ENCODE measurements around the gene TBC1D20.
A peak's percentile ranks its signal among the peaks of the same experiment; 100 is the strongest.

TBC1D20 gene

DNA sequence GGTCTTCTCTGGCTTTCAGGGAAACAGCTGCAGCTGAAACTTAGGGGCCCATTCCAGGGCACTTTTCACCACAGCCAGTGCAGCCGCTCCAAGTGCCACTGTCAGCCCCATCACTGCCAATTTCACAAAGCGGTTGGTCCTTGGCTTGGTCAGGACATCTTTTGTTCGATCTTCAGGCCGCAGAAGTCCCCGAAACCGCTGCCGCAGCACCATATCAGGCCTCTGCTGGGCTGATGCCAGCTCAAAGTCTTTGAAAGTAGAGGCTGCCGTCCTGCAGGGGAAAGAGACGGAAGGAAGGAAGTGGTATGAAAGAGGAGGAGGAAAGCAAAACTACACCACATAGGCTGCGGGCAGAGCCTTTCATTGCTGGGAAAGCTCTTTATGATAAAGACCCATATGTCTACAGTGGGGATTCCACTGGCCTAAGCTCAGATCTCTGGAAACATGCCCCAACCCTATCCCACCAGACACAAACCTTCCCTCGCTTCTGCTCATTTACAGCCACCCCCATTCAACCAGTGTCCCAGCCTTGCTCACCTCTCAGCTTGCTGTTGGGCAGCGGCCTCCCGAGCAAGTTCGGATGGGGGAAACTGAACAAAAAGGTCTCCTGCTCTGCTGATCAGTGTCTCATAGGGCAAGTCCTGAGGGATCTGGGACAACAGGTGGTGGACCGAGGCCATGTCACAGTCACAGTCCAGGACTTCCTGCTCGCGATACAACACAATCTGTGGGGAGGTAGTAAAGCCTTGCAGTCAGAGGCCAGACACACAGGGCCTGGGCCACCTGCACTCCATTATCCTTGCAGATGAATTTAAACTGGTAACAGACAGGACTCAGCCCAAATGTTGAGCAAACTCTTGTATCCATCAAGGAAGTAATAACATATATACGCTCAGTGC, 23.5 kb downstream of the TBC1D20 start:
- no peak overlapping the region for H3K4me3 ChIP-seq (ENCODE audit: low read depth, low read length)
- no peak overlapping the region for H3K9ac ChIP-seq (ENCODE audit: low read length)
- no peak for DNase-seq
- no peaks in the 10 kb centered on the region for H3K79me1 ChIP-seq (ENCODE audit: low read length)
- H3K36me3 ChIP-seq (ENCODE audit: control insufficient read depth in 1 of 2, insufficient read depth in 2 of 2, low read length in 2 of 2), result peaks cover 61 to 79% of the 10 kb centered on the region in 2 experiments
- no peak overlapping the region for H4K8ac ChIP-seq (ENCODE audit: low read depth, low read length)
- WGBS (ENCODE audit: extremely low coverage, insufficient coverage, insufficient read length), result no CpG with 5 or more reads among the region's 18 CpGs
- no peak overlapping the region for H3K27ac ChIP-seq (ENCODE audit: low read depth, low read length)
- no peaks in the 10 kb centered on the region for H3K27me3 ChIP-seq (ENCODE audit: insufficient read depth, low read length)
- no peak overlapping the region for H4K91ac ChIP-seq (ENCODE audit: low read depth, low read length)
- H3K9me3 ChIP-seq (ENCODE audit: insufficient read depth, low read depth, low read length), result peaks cover 3% of the 10 kb centered on the region
- H3K14ac ChIP-seq (ENCODE audit: low read length), result no peak overlapping the region
- H3K23ac ChIP-seq (ENCODE audit: low read length), result no peak overlapping the region
- H2BK12ac ChIP-seq (ENCODE audit: low read length), result no peak overlapping the region
- H3K4me2 ChIP-seq (ENCODE audit: low read length), result no peak overlapping the region
- H2BK5ac ChIP-seq (ENCODE audit: low read depth, low read length, poor library complexity), result no peak overlapping the region
- no peak overlapping the region for H3K18ac ChIP-seq (ENCODE audit: low read length)
- no peak overlapping the region for H4K12ac ChIP-seq (ENCODE audit: low read depth, low read length)
- H3K79me2 ChIP-seq (ENCODE audit: control insufficient read depth, insufficient read depth, low read length, poor library complexity), result no peaks in the 10 kb centered on the region
- H3K4me1 ChIP-seq (ENCODE audit: control insufficient read depth in 1 of 2, insufficient read depth in 2 of 2, low read length in 2 of 2), result no peaks in the 10 kb centered on the region
- no peak overlapping the region for H2BK120ac ChIP-seq (ENCODE audit: insufficient read depth, low read length, poor library complexity)
- no peak overlapping the region for H2AK5ac ChIP-seq (ENCODE audit: low read length)
- H2AFZ ChIP-seq (ENCODE audit: insufficient read depth, low read length, poor library complexity), result no peak overlapping the region
- H3K4ac ChIP-seq (ENCODE audit: low read depth, low read length), result no peak overlapping the region

DNA sequence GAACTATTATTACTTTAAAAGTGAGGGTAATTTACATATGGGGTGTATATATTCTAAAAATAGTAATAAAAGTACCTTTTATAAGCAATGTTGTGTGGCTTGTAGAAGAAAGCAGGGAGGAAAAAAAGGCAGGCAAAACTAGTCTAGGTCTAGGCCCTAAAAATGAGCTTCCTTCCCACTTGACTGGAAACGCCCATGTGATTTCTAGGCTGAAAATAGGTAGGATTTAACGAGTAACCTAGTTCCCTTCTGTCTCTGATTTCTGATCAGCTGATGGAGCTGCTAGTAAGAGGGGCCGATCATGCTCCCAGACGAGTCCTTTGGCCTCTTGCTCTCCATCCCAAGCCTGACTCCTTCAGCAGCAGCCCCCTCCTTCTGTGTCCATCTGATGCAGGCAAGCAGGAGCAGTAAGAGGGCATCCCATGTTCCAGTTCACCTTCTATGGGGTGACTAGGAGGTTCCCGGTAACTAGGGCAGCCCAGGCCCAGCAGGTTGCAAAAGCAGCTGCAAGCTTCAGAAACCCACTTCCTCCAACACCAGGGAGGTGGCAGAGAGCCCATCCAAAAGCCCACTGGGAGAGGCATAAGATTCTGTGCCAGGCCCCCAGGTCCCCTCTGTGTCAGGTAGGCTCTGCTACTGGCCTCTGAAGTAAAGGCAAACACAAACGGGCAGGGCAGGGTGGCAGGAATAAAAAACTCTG, 24.4 kb downstream of the TBC1D20 start:
- no peaks in the 10 kb centered on the region for H3K79me1 ChIP-seq (ENCODE audit: low read length)
- no peak overlapping the region for H3K14ac ChIP-seq (ENCODE audit: low read length)
- H4K91ac ChIP-seq (ENCODE audit: low read depth, low read length), result no peak overlapping the region
- H2BK5ac ChIP-seq (ENCODE audit: low read depth, low read length, poor library complexity), result no peak overlapping the region
- no peak overlapping the region for H3K4me3 ChIP-seq (ENCODE audit: low read depth, low read length)
- DNase-seq, result no peak
- H2AK5ac ChIP-seq (ENCODE audit: low read length), result no peak overlapping the region
- no peak overlapping the region for H3K27ac ChIP-seq (ENCODE audit: low read depth, low read length)
- no peaks in the 10 kb centered on the region for H3K4me1 ChIP-seq (ENCODE audit: control insufficient read depth in 1 of 2, insufficient read depth in 2 of 2, low read length in 2 of 2)
- H3K36me3 ChIP-seq (ENCODE audit: control insufficient read depth in 1 of 2, insufficient read depth in 2 of 2, low read length in 2 of 2), result peaks cover 60 to 73% of the 10 kb centered on the region in 2 experiments
- no peak overlapping the region for H3K4me2 ChIP-seq (ENCODE audit: low read length)
- H3K4ac ChIP-seq (ENCODE audit: low read depth, low read length), result no peak overlapping the region
- no peak overlapping the region for H4K8ac ChIP-seq (ENCODE audit: low read depth, low read length)
- H2BK12ac ChIP-seq (ENCODE audit: low read length), result no peak overlapping the region
- H3K79me2 ChIP-seq (ENCODE audit: control insufficient read depth, insufficient read depth, low read length, poor library complexity), result no peaks in the 10 kb centered on the region
- peaks cover 3% of the 10 kb centered on the region for H3K9me3 ChIP-seq (ENCODE audit: insufficient read depth, low read depth, low read length)
- no peak overlapping the region for H2AFZ ChIP-seq (ENCODE audit: insufficient read depth, low read length, poor library complexity)
- H3K23ac ChIP-seq (ENCODE audit: low read length), result no peak overlapping the region
- no peaks in the 10 kb centered on the region for H3K27me3 ChIP-seq (ENCODE audit: insufficient read depth, low read length)
- no peak overlapping the region for H2BK120ac ChIP-seq (ENCODE audit: insufficient read depth, low read length, poor library complexity)
- no CpG with 5 or more reads among the region's 6 CpGs for WGBS (ENCODE audit: extremely low coverage, insufficient coverage, insufficient read length)
- H3K9ac ChIP-seq (ENCODE audit: low read length), result no peak overlapping the region
- no peak overlapping the region for H3K18ac ChIP-seq (ENCODE audit: low read length)
- no peak overlapping the region for H4K12ac ChIP-seq (ENCODE audit: low read depth, low read length)

DNA sequence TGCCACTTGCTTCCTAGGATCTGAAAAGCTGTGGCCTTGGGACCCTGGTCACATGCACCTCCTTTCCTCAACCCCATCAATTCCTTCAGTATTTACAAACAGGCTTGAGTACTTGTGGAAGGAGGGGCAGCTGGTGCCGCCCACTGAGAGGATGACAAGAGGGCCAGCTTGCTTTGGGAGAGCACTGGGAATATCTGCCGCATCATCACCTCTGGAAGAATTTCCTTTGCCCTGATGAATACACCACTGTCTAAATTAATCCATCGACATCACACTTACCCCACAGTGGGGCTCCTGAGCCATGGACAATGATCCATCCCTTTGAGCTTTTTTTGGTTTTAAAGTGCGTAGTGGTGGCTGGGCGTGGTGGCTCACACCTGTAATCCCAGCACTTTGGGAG, 25.9 kb downstream of the TBC1D20 start:
- Histone ChIP-seq H4K91ac (ENCODE audit: low read depth, low read length) (no peak overlapping the region), H2BK120ac (ENCODE audit: insufficient read depth, low read length, poor library complexity) (no peak overlapping the region), H2AFZ (ENCODE audit: insufficient read depth, low read length, poor library complexity) (no peak overlapping the region), H3K79me2 (ENCODE audit: control insufficient read depth, insufficient read depth, low read length, poor library complexity) (no peaks in the 10 kb centered on the region), H2BK5ac (ENCODE audit: low read depth, low read length, poor library complexity) (no peak overlapping the region), H3K23ac (ENCODE audit: low read length) (no peak overlapping the region), H3K9ac (ENCODE audit: low read length) (no peak overlapping the region), H3K4me2 (ENCODE audit: low read length) (no peak overlapping the region), H3K36me3 (ENCODE audit: control insufficient read depth in 1 of 2, insufficient read depth in 2 of 2, low read length in 2 of 2) (peaks cover 57 to 77% of the 10 kb centered on the region in 2 experiments), H2BK12ac (ENCODE audit: low read length) (no peak overlapping the region), H3K9me3 (ENCODE audit: insufficient read depth, low read depth, low read length) (peaks cover 3% of the 10 kb centered on the region), H3K18ac (ENCODE audit: low read length) (no peak overlapping the region), H3K79me1 (ENCODE audit: low read length) (no peaks in the 10 kb centered on the region), H3K27me3 (ENCODE audit: insufficient read depth, low read length) (no peaks in the 10 kb centered on the region), H2AK5ac (ENCODE audit: low read length) (no peak overlapping the region), H4K12ac (ENCODE audit: low read depth, low read length) (no peak overlapping the region), H3K14ac (ENCODE audit: low read length) (no peak overlapping the region), H3K4me1 (ENCODE audit: control insufficient read depth in 1 of 2, insufficient read depth in 2 of 2, low read length in 2 of 2) (no peaks in the 10 kb centered on the region), H3K4ac (ENCODE audit: low read depth, low read length) (no peak overlapping the region), H3K4me3 (ENCODE audit: low read depth, low read length) (no peak overlapping the region), H3K27ac (ENCODE audit: low read depth, low read length) (no peak overlapping the region), H4K8ac (ENCODE audit: low read depth, low read length) (no peak overlapping the region)
- no CpG with 5 or more reads among the region's 5 CpGs for WGBS (ENCODE audit: extremely low coverage, insufficient coverage, insufficient read length)
- no peak for DNase-seq

DNA sequence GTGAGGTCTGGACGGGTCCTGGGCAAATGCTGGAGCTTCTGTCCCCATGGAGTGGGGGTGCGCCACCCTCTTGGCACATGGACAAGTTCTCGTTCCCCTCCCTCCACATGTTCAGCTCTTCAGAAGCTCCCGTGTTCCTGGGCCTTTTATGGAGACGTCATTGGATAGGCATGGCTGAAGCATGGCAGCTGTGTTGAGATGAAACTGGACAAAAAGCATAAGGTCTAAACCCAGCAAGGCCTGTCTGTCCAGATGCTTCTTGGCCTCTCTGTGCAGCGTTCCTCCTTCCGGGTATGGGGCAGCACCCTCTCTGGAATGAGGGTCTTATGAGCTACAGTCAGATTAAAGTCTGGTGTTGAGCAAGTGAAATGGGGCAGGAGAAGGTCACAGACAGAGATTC, 26.8 kb downstream of the TBC1D20 start:
- H2AFZ ChIP-seq (ENCODE audit: insufficient read depth, low read length, poor library complexity), result no peak overlapping the region

More for the DNA sequence above, 26.8 kb downstream of the TBC1D20 start:
- Histone ChIP-seq H3K79me2 (ENCODE audit: control insufficient read depth, insufficient read depth, low read length, poor library complexity) (no peaks in the 10 kb centered on the region), H2AK5ac (ENCODE audit: low read length) (no peak overlapping the region), H3K14ac (ENCODE audit: low read length) (no peak overlapping the region), H2BK12ac (ENCODE audit: low read length) (no peak overlapping the region), H3K4ac (ENCODE audit: low read depth, low read length) (no peak overlapping the region), H3K27me3 (ENCODE audit: insufficient read depth, low read length) (no peaks in the 10 kb centered on the region), H2BK5ac (ENCODE audit: low read depth, low read length, poor library complexity) (no peak overlapping the region), H3K23ac (ENCODE audit: low read length) (no peak overlapping the region), H4K91ac (ENCODE audit: low read depth, low read length) (no peak overlapping the region), H3K36me3 (ENCODE audit: control insufficient read depth in 1 of 2, insufficient read depth in 2 of 2, low read length in 2 of 2) (peaks cover 55 to 78% of the 10 kb centered on the region in 2 experiments), H2BK120ac (ENCODE audit: insufficient read depth, low read length, poor library complexity) (no peak overlapping the region), H3K4me2 (ENCODE audit: low read length) (no peak overlapping the region), H3K9me3 (ENCODE audit: insufficient read depth, low read depth, low read length) (peaks cover 3% of the 10 kb centered on the region), H3K27ac (ENCODE audit: low read depth, low read length) (no peak overlapping the region), H4K12ac (ENCODE audit: low read depth, low read length) (no peak overlapping the region), H3K18ac (ENCODE audit: low read length) (no peak overlapping the region), H3K79me1 (ENCODE audit: low read length) (no peaks in the 10 kb centered on the region), H3K9ac (ENCODE audit: low read length) (no peak overlapping the region), H4K8ac (ENCODE audit: low read depth, low read length) (no peak overlapping the region), H3K4me3 (ENCODE audit: low read depth, low read length) (no peak overlapping the region), H3K4me1 (ENCODE audit: control insufficient read depth in 1 of 2, insufficient read depth in 2 of 2, low read length in 2 of 2) (no peaks in the 10 kb centered on the region)
- no CpG with 5 or more reads among the region's 7 CpGs for WGBS (ENCODE audit: extremely low coverage, insufficient coverage, insufficient read length)
- DNase-seq, result peak; percentile 55 to 71

Data from trophoblast cell (in vitro differentiated cells and primary cell).